Measurements from ENCODE around the gene PRKCE.

DNA sequence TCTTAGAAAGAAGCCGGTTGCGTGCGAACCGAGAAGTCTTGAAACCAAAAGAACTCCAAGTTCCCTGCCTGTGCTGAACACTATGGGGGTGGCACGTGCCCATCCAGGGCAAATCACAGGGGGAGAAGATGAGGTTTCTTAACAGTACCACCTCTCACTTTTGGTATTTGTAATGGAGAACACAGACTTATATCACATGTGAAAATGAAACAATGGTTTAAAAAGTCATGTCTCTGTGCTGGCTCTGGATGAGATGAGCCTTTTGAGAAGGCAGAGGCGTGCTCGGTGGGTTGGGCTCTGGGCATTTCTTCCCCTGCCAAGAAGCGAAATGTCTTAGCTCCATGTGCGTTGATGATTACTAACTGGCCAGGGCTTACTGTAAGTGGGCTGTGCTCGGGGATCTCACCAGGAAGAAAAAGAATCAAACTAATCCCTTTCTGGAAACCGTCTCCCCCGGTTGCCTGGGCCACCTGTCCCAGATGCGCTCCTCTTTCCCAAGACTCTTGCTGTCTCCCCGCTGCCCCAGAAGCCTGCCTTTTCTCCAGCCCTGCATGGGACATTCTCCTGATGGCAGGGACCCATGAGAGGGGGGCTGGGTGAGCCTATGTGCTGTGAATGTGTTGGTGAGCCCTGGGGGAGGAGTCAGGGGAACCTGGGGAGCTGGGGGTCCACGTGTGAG, 252.9 kb downstream of the PRKCE start:
- no peak for TF ChIP-seq CEBPB (IDR thresholded peaks at IDR 0.05; ENCODE audit: low read depth)
- TF ChIP-seq EZH2 (IDR thresholded peaks at IDR 0.05) = no peak
- TF ChIP-seq, protein P1, sequence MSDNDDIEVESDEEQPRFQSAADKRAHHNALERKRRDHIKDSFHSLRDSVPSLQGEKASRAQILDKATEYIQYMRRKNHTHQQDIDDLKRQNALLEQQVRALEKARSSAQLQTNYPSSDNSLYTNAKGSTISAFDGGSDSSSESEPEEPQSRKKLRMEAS (IDR thresholded peaks at IDR 0.05) = no peak
- TF ChIP-seq, protein P2, sequence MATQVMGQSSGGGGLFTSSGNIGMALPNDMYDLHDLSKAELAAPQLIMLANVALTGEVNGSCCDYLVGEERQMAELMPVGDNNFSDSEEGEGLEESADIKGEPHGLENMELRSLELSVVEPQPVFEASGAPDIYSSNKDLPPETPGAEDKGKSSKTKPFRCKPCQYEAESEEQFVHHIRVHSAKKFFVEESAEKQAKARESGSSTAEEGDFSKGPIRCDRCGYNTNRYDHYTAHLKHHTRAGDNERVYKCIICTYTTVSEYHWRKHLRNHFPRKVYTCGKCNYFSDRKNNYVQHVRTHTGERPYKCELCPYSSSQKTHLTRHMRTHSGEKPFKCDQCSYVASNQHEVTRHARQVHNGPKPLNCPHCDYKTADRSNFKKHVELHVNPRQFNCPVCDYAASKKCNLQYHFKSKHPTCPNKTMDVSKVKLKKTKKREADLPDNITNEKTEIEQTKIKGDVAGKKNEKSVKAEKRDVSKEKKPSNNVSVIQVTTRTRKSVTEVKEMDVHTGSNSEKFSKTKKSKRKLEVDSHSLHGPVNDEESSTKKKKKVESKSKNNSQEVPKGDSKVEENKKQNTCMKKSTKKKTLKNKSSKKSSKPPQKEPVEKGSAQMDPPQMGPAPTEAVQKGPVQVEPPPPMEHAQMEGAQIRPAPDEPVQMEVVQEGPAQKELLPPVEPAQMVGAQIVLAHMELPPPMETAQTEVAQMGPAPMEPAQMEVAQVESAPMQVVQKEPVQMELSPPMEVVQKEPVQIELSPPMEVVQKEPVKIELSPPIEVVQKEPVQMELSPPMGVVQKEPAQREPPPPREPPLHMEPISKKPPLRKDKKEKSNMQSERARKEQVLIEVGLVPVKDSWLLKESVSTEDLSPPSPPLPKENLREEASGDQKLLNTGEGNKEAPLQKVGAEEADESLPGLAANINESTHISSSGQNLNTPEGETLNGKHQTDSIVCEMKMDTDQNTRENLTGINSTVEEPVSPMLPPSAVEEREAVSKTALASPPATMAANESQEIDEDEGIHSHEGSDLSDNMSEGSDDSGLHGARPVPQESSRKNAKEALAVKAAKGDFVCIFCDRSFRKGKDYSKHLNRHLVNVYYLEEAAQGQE (IDR thresholded peaks at IDR 0.05; ENCODE audit: low read depth) = no peak
- TF ChIP-seq POLR2AphosphoS5 (IDR thresholded peaks at IDR 0.05; ENCODE audit: low read depth, low read length) = no peak
- TF ChIP-seq POLR2A (IDR thresholded peaks at IDR 0.05; ENCODE audit: borderline replicate concordance, extremely low read depth, insufficient read depth, insufficient read length) = no peak
